HFF-Myc (cell line): ENCODE data around the gene ZFP36L1.

Source experiments
- DNase-seq: peaks from one replicate; pipeline ENCODE4 v3.0.0-alpha.2; 2011; ENCODE audit warnings: low read depth; ENCODE audit errors: extremely low read depth
- H3K4me3 ChIP-seq: replicated peaks from 2 replicates; pipeline ENCODE4 v1.5.1; 2011; ENCODE audit warnings: low read depth, mild to moderate bottlenecking, control low read depth, low read length
- TF ChIP-seq, protein P1 (sequence below): IDR thresholded peaks from 2 replicates; pipeline ENCODE4 v1.5.1; 2012; ENCODE audit warnings: mild to moderate bottlenecking, low read depth, low read length, control low read depth; ENCODE audit errors: missing control alignments

ZFP36L1 gene

DNA sequence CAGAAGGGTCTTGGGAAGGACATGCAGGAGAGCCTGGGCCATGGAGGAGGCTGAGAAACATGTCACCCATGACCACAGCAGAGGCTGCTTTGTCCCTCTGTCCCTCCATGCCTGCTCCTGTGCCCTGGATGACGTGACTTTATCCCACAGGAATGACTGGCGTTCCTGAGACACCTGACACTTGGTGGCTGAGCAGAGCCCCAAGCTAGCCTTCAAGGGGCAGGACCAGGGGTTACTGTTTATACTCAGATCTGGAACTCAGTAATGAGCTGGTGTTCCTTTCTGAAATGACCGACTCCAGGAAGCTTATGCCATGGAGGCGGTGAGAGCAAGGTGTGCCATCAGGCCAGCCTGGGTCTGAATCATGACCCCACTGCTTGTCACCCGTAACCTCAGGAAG is 44.2 kb downstream of the ZFP36L1 start:
- H3K4me3 ChIP-seq, result no peak overlapping the region
- DNase-seq, result no peak
- TF ChIP-seq, protein P1, sequence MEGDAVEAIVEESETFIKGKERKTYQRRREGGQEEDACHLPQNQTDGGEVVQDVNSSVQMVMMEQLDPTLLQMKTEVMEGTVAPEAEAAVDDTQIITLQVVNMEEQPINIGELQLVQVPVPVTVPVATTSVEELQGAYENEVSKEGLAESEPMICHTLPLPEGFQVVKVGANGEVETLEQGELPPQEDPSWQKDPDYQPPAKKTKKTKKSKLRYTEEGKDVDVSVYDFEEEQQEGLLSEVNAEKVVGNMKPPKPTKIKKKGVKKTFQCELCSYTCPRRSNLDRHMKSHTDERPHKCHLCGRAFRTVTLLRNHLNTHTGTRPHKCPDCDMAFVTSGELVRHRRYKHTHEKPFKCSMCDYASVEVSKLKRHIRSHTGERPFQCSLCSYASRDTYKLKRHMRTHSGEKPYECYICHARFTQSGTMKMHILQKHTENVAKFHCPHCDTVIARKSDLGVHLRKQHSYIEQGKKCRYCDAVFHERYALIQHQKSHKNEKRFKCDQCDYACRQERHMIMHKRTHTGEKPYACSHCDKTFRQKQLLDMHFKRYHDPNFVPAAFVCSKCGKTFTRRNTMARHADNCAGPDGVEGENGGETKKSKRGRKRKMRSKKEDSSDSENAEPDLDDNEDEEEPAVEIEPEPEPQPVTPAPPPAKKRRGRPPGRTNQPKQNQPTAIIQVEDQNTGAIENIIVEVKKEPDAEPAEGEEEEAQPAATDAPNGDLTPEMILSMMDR, result no peak

DNA sequence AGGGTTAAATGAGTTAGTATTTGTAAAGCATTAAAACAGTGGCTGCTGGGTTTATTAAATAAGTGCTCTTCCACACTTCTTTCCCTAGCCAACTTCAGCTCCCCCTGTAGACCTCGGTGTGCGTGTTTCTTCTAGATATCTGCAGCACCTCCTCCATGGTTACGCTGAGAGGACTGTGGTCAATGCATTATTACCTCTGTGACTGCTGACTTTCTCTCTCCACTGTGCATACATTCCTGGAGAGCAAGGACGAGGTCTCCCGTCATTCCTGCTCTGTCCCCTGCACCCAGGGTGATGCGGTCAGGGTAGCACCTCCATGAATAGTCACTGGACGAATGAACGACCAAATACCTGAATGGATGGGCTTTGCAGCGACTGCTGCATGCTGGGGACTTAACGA is 44.6 kb downstream of the ZFP36L1 start:
- TF ChIP-seq, protein P1, result no peak
- H3K4me3 ChIP-seq, result no peak overlapping the region
- no peak for DNase-seq

DNA sequence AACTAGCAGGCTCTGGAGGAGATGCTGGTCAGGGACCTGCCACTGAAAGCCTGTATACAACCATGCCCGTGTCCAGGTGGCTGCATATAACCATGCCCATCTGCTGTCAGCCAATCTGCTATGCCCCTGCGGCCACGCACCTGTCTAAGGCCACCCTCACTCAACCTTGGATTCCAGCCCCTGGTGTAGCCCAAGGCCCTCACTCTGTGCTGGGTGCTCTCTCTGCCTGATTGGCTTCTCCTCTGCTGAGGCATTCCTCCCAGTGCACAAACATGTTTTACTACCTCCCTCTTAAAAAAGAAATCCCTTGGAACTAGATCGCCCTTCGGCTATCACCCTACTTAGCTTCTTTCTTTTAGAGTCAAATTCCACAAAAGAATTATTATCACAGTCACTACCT is 45.5 kb downstream of the ZFP36L1 start:
- H3K4me3 ChIP-seq, result no peak overlapping the region
- no peak for DNase-seq
- TF ChIP-seq, protein P1, result no peak

DNA sequence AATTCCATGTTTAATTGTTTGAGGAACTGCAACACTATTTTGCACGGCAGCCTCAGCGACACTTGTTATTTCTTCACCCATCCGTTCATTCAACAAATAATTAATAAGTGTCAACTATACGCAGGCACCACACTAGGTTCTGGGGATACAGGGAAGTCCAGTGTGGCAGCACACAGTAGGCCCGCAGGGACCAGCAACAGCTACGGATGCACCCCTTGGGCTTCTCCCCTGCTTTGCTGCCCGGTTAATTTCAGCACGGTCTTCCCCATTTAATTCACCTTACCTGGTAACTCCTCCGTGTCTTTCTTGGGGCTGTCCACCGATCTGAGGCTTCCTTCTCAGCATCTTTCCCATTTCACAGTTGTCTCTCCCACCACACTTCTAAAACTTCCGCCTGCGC is 48.3 kb downstream of the ZFP36L1 start:
- no peak for DNase-seq
- TF ChIP-seq, protein P1, result no peak
- no peak overlapping the region for H3K4me3 ChIP-seq

DNA sequence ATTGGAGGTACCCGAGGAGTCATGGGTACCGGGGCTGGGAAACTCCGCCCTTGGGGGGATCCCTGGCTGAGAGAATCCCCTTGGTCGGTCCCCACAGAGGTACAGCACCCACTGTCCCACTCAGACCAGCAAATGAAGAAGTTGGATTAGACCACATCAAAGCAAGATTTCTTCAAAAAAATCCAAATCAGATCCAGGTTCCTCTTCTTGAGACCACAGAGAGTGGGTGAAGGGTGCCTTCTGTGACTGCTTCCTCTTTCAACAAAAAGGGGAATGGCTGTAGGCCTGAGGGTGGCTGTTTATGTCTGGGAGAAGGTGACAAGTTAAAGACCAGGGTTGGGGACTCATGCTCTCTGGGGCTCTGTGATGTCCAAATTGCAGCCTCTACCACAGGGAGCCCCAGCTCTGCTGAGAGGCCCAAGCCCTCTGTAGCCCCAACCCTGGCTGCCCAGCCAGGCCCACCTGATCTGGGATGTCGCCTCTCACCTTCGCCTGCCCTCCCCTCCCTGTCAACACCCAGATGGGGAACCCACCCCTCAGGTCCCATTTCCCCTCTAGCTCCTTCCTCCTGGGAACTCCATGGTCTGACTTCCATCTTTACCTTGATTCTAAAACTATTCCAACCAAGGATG is 50.9 kb downstream of the ZFP36L1 start:
- TF ChIP-seq, protein P1, result no peak
- no peak overlapping the region for H3K4me3 ChIP-seq
- DNase-seq, result no peak

DNA sequence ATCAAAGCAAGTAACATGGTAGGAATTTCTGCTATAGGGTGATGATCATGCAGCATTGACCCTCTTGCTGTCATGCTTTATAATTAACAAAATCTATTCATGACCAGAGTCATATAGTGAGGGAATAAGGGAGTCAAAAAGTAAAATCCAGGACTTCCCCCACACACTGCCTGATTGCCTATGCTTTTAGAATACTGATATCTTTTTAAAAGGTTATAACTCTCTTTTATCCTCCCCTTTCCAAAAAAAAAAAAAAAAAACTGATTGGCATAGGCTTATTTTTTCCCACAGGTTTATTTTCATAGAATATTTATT is 51.4 kb downstream of the ZFP36L1 start:
- no peak overlapping the region for H3K4me3 ChIP-seq
- TF ChIP-seq, protein P1, result no peak
- no peak for DNase-seq

DNA sequence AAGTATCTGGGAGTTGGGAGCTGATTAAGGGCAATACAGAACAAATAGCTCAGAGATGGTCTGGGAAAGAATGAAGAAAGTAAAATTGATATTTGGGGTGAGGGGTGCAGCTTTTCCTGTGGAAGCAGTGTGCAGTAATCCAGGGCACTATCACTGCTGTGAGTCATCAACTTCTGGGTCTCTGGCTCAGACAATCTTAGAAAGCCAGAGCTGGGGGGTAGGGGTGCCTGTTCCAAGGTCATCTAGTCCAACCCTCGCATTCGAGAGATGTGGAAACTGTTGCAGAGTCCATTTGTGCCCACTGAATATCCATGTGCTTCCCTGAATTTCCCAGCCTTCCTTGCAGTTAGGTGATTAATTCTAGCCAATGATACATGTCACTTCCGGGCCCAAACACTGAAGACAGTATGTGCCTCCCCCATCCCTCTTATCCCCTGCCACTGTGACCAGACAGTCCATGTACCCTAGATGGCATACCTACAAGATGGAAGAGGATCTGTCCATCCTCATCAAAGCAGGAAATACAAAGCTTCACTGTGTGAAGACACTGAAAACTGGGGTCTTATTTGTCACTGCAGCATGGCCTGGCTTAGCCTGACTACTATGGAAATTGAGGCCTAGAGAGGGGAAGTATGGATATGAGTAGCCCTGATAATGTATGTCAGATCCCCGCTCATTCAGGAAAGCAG is 51.9 kb downstream of the ZFP36L1 start:
- TF ChIP-seq, protein P1, result no peak
- no peak for DNase-seq

More for the DNA sequence above, 51.9 kb downstream of the ZFP36L1 start:
- H3K4me3 ChIP-seq, result no peak overlapping the region
